CD14-positive monocyte (primary cell): Measurements from ENCODE around the gene MUC5B. TPM values are rescaled to one million over a fixed set of nuclear protein-coding genes. Genes with fewer than 3 reads are reported as not detected.
"Not testable (repeated sequence)": the region's sequence is repeated elsewhere in the genome, so short reads cannot be mapped to it uniquely, and the experiment has no call there.

Experiments
- DNase-seq, 3 donors: peaks; one replicate each; pipeline ENCODE4 v3.0.0-alpha.2; 2011 to 2022
- H2AFZ ChIP-seq: 2 replicates; pipeline ENCODE4 v1.6.0; 2012; ENCODE audit warnings: mild to moderate bottlenecking, low read depth, low read length, inconsistent platforms; ENCODE audit not compliant: insufficient read depth, poor library complexity, severe bottlenecking
- H3K27ac ChIP-seq, 2 donors: 1 replicate in 1 of 2; 2 replicates in 1 of 2; pipeline ENCODE4 v1.5.1; 2012 to 2013; ENCODE audit warnings: low read length in 2 of 2, control low read depth in 1 of 2, inconsistent platforms in 1 of 2, low read depth in 1 of 2, mild to moderate bottlenecking in 1 of 2
- H3K27me3 ChIP-seq, 2 donors: one replicate each; pipeline versions ENCODE4 v1.6.0 to v1.6.1; 2011 to 2013; ENCODE audit warnings: low read length in 2 of 2; ENCODE audit not compliant: control insufficient read depth in 2 of 2, insufficient read depth in 2 of 2
- H3K36me3 ChIP-seq, 2 donors: replicated peaks in 1 of 2; 1 replicate in 1 of 2; 2 replicates in 1 of 2; pipeline versions ENCODE4 v1.5.1 to v1.6.1; 2012 to 2013; ENCODE audit warnings: low read length in 2 of 2, control low read depth in 1 of 2, inconsistent platforms in 1 of 2, mild to moderate bottlenecking in 1 of 2; ENCODE audit not compliant: insufficient read depth in 2 of 2, control insufficient read depth in 1 of 2
- H3K4me1 ChIP-seq, 2 donors: 1 replicate in 1 of 2; 2 replicates in 1 of 2; pipeline versions ENCODE4 v1.5.1 to v1.6.1; 2012 to 2013; ENCODE audit warnings: low read length in 2 of 2, control low read depth in 1 of 2, inconsistent platforms in 1 of 2, mild to moderate bottlenecking in 1 of 2, moderate library complexity in 1 of 2; ENCODE audit not compliant: insufficient read depth in 2 of 2, control insufficient read depth in 1 of 2
- H3K4me2 ChIP-seq: replicated peaks from 2 replicates; pipeline ENCODE3; 2012; ENCODE audit warnings: low read length, moderate library complexity, mild to moderate bottlenecking; ENCODE audit not compliant: poor library complexity, severe bottlenecking; ENCODE audit errors: extremely low read depth
- H3K4me3 ChIP-seq, 3 experiments: fragments of 200-600 bp in 1 of 3; sonication (generic) in 1 of 3; replicated peaks in 1 of 3; 1 replicate in 2 of 3; 2 replicates in 1 of 3; pipeline ENCODE4 v1.5.1; 2011 to 2013; ENCODE audit warnings: low read length in 3 of 3, mild to moderate bottlenecking in 3 of 3, control low read depth in 2 of 3, low read depth in 2 of 3, inconsistent platforms in 1 of 3, moderate library complexity in 1 of 3
- H3K79me2 ChIP-seq: 2 replicates; pipeline ENCODE4 v1.6.0; 2012; ENCODE audit warnings: mild to moderate bottlenecking, control low read depth, inconsistent platforms, low read length, moderate library complexity; ENCODE audit not compliant: insufficient read depth
- H3K9ac ChIP-seq: 2 replicates; pipeline ENCODE4 v1.6.0; 2017; ENCODE audit warnings: low read length, mild to moderate bottlenecking; ENCODE audit not compliant: insufficient read depth, poor library complexity, severe bottlenecking
- H3K9me3 ChIP-seq, 2 donors: replicated peaks in 1 of 2; 1 replicate in 1 of 2; 2 replicates in 1 of 2; pipeline versions ENCODE4 v1.5.1 to v1.6.1; 2012 to 2013; ENCODE audit warnings: low read length in 2 of 2, control low read depth in 1 of 2; ENCODE audit not compliant: control insufficient read depth in 1 of 2, insufficient read depth in 1 of 2
- H4K20me1 ChIP-seq: 2 replicates; pipeline ENCODE4 v1.6.0; 2012; ENCODE audit warnings: mild to moderate bottlenecking, low read length, control low read depth, moderate library complexity; ENCODE audit not compliant: insufficient read depth
- H3K27ac Mint-ChIP-seq, 7 donors: one replicate each; pipeline ENCODE4 v1.8.0; 2020; ENCODE audit warnings: mild to moderate bottlenecking in 7 of 7, mixed read lengths in 7 of 7, moderate library complexity in 6 of 7, inconsistent platforms in 2 of 7
- H3K27me3 Mint-ChIP-seq, 3 donors: one replicate each; pipeline ENCODE4 v1.8.0; 2021 to 2022; ENCODE audit warnings: low read depth in 3 of 3, mild to moderate bottlenecking in 3 of 3, mixed read lengths in 3 of 3, moderate library complexity in 3 of 3, inconsistent platforms in 1 of 3
- H3K36me3 Mint-ChIP-seq, 2 donors: one replicate each; pipeline ENCODE4 v1.8.0; 2020; ENCODE audit warnings: mixed read lengths in 2 of 2, inconsistent platforms in 1 of 2, mild to moderate bottlenecking in 1 of 2
- H3K4me1 Mint-ChIP-seq: one replicate; pipeline ENCODE4 v1.8.0; 2020; ENCODE audit warnings: mild to moderate bottlenecking, mixed read lengths
- H3K4me3 Mint-ChIP-seq, 2 donors: one replicate each; pipeline ENCODE4 v1.8.0; 2020; ENCODE audit warnings: mild to moderate bottlenecking in 2 of 2, mixed read lengths in 2 of 2, moderate library complexity in 1 of 2
- H3K9me3 Mint-ChIP-seq, 7 donors: one replicate each; pipeline ENCODE4 v1.8.0; 2020 to 2022; ENCODE audit warnings: mixed read lengths in 7 of 7, mild to moderate bottlenecking in 6 of 7, moderate library complexity in 6 of 7, inconsistent platforms in 2 of 7
- CTCF ChIP-seq: fragments of 200-600 bp; IDR thresholded peaks from one replicate; pipeline ENCODE4 v1.8.0; 2022; ENCODE audit warnings: antibody characterized with exemption, mild to moderate bottlenecking
- WGBS: methylation state at CpG from one replicate; pipeline ENCODE4 v1.1.5; 2013; ENCODE audit warnings: missing lambda C conversion rate; ENCODE audit not compliant: insufficient coverage; 5-methylcytosine and 5-hydroxymethylcytosine counted together
- intact Hi-C, 2 donors: fragments of 100-400 bp; cut with micrococcal nuclease; formaldehyde crosslinking; loops; one replicate each; pipeline versions ENCODE4 v1.15.0 to v1.15.1; 2023
- polyA plus RNA-seq, 3 donors: library from polyadenylated mRNA; depleted of rRNA in 1 of 3; unstranded in 2 of 3; stranded (reverse) in 1 of 3; fragments of 300-500 nt in 2 of 3; fragments of >200 nt in 1 of 3; fragmentation: Illumina TruSeq in 2 of 3; gene quantifications; 1 replicate in 2 of 3; 2 replicates in 1 of 3; pipeline ENCODE4 v1.2.3, GENCODE V29; 2012 to 2021

The MUC5B gene
- polyA plus RNA-seq, 3 donors: not detected

DNA sequence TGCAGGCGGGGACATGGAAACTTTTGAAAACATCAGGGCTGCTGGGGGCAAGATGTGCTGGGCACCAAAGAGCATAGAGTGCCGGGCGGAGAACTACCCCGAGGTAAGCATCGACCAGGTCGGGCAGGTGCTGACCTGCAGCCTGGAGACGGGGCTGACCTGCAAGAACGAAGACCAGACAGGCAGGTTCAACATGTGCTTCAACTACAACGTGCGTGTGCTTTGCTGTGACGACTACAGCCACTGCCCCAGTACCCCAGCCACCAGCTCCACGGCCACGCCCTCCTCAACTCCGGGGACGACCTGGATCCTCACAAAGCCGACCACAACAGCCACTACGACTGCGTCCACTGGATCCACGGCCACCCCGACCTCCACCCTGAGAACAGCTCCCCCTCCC is 19.4 kb downstream of the MUC5B start:
- H3K4me3 ChIP-seq: no peak overlapping the region
- H3K9ac ChIP-seq: no peak overlapping the region
- no peak overlapping the region for H3K4me2 ChIP-seq
- no peak for TF ChIP-seq CTCF
- Mint-ChIP-seq H3K4me3 (no peak overlapping the region), H3K4me1 (no peaks in the 10 kb centered on the region), H3K27ac (peak overlapping the region in 1 of 7 donors; percentile 7), H3K36me3 (no peaks in the 10 kb centered on the region), H3K27me3 (peaks cover 0 to 4% (median 2%) of the 10 kb centered on the region in 3 donors), H3K9me3 (peaks cover 41 to 47% (median 43%) of the 10 kb centered on the region in 7 donors)
- H3K36me3 ChIP-seq: no peaks in the 10 kb centered on the region
- DNase-seq: no peak
- H3K27me3 ChIP-seq: no peaks in the 10 kb centered on the region
- WGBS: 94% methylated on average over 20 of the region's 20 CpGs
- H3K27ac ChIP-seq: no peak overlapping the region
- H4K20me1 ChIP-seq: no peaks in the 10 kb centered on the region
- intact Hi-C loops: no loop called here
- H3K4me1 ChIP-seq: no peaks in the 10 kb centered on the region
- H2AFZ ChIP-seq: no peak overlapping the region
- H3K9me3 ChIP-seq: peaks cover 15 to 53% of the 10 kb centered on the region in 2 donors
- no peaks in the 10 kb centered on the region for H3K79me2 ChIP-seq

GRCh38 chr11:1242751-1243150 is 19.9 kb downstream of the MUC5B start:
- H3K9me3 ChIP-seq: peaks cover 15 to 54% of the 10 kb centered on the region in 2 donors
- H2AFZ ChIP-seq, H3K27me3 Mint-ChIP-seq, intact Hi-C loops, H3K9ac ChIP-seq, H3K79me2 ChIP-seq, H3K4me2 ChIP-seq, H3K27me3 ChIP-seq, H3K4me1 Mint-ChIP-seq, DNase-seq, H3K27ac ChIP-seq, H3K36me3 Mint-ChIP-seq, H3K4me3 ChIP-seq, H3K4me1 ChIP-seq, H3K4me3 Mint-ChIP-seq, H4K20me1 ChIP-seq, H3K36me3 ChIP-seq: not testable (repeated sequence)
- Mint-ChIP-seq H3K9me3 (peaks cover 42 to 49% (median 44%) of the 10 kb centered on the region in 7 donors), H3K27ac (peak overlapping the region in 1 of 7 donors; percentile 32)
- 94% methylated on average over 3 of the region's 11 CpGs for WGBS

DNA sequence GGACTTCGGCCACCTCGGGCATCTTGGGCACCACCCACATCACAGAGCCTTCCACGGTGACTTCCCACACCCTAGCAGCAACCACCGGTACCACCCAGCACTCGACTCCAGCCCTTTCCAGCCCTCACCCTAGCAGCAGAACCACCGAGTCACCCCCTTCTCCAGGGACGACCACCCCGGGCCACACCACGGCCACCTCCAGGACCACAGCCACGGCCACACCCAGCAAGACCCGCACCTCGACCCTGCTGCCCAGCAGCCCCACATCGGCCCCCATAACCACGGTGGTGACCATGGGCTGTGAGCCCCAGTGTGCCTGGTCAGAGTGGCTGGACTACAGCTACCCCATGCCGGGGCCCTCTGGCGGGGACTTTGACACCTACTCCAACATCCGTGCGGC is 20.7 kb downstream of the MUC5B start:
- H3K27ac ChIP-seq, H3K4me1 ChIP-seq, H3K4me3 ChIP-seq, H3K79me2 ChIP-seq, DNase-seq, H3K9ac ChIP-seq, H3K27me3 ChIP-seq, intact Hi-C loops, H3K36me3 ChIP-seq, H3K4me3 Mint-ChIP-seq, H2AFZ ChIP-seq, H3K4me1 Mint-ChIP-seq, H4K20me1 ChIP-seq, H3K27me3 Mint-ChIP-seq, H3K4me2 ChIP-seq, H3K27ac Mint-ChIP-seq, H3K36me3 Mint-ChIP-seq: not testable (repeated sequence)
- peaks cover 45 to 53% (median 48%) of the 10 kb centered on the region in 7 donors for H3K9me3 Mint-ChIP-seq
- H3K9me3 ChIP-seq: peaks cover 15 to 57% of the 10 kb centered on the region in 2 donors
- no CpG with 5 or more reads among the region's 18 CpGs for WGBS

GRCh38 chr11:1244557-1244956 is 21.7 kb downstream of the MUC5B start:
- H3K4me1 ChIP-seq, H3K4me3 ChIP-seq, H3K36me3 ChIP-seq, H3K27me3 ChIP-seq, H3K79me2 ChIP-seq, H3K36me3 Mint-ChIP-seq, H4K20me1 ChIP-seq, intact Hi-C loops, H3K27me3 Mint-ChIP-seq, DNase-seq, H3K27ac ChIP-seq, H3K4me2 ChIP-seq, H3K4me3 Mint-ChIP-seq, H2AFZ ChIP-seq, H3K4me1 Mint-ChIP-seq, H3K27ac Mint-ChIP-seq, H3K9ac ChIP-seq: not testable (repeated sequence)
- H3K9me3 ChIP-seq: peaks cover 16 to 63% of the 10 kb centered on the region in 2 donors
- peaks cover 48 to 59% (median 50%) of the 10 kb centered on the region in 7 donors for H3K9me3 Mint-ChIP-seq
- 100% methylated on average over 3 of the region's 9 CpGs for WGBS
